ENCODE data around the gene TSTD2. TPM values are rescaled to one million over a fixed set of nuclear protein-coding genes. Genes with fewer than 3 reads are reported as not detected.
A peak's percentile ranks its signal among the peaks of the same experiment; 100 is the strongest.

TSTD2 gene
- polyA plus RNA-seq, 3 donors, result 1.2 to 11.4 (median 2.4) TPM

DNA sequence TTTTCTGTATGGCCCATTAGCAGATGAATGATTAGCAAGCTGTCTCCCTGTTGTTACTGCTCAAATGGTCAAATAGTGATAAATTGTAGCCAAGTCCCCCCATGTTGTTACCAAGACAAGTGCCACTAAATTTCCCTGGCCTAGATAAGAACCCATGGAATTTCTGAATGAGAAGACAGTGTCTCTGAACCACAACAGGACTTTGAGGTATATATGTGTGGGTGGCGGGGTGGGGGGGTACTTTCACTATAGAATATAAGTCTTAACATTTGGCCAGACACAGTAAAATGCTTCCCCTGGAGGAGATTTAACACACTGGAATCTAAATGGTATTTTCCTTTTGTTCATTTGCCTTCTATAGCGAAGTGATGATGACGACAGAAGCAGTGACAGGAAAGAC lies 35.3 kb upstream of the TSTD2 start:
- DNase-seq, result no peak
- Histone ChIP-seq H3K79me2 (ENCODE audit: insufficient read depth, low read length) (no peaks in the 10 kb centered on the region), H3K4me1 (ENCODE audit: control insufficient read depth in 1 of 2, insufficient read depth in 2 of 2, low read length in 2 of 2) (peaks cover 2 to 8% of the 10 kb centered on the region in 2 donors), H3K9ac (ENCODE audit: insufficient read depth, low read length, poor library complexity, severe bottlenecking) (no peak overlapping the region), H3K27ac (ENCODE audit: low read depth in 1 of 2, low read length in 2 of 2) (no peak overlapping the region), H4K20me1 (ENCODE audit: insufficient read depth, low read length) (no peaks in the 10 kb centered on the region), H3K9me3 (replicated peaks in 1 of 2; ENCODE audit: control insufficient read depth in 1 of 2, insufficient read depth in 1 of 2, low read length in 2 of 2) (no peaks in the 10 kb centered on the region), H3K4me3 (replicated peaks in 1 of 3; ENCODE audit: low read depth in 2 of 3, low read length in 3 of 3) (no peak overlapping the region), H3K27me3 (ENCODE audit: control insufficient read depth in 2 of 2, insufficient read depth in 2 of 2, low read length in 2 of 2) (no peaks in the 10 kb centered on the region), H3K4me2 (replicated peaks; ENCODE audit: extremely low read depth, low read length, poor library complexity, severe bottlenecking) (no peak overlapping the region), H2AFZ (ENCODE audit: insufficient read depth, low read depth, low read length, poor library complexity, severe bottlenecking) (no peak overlapping the region), H3K36me3 (replicated peaks in 1 of 2; ENCODE audit: control insufficient read depth in 1 of 2, insufficient read depth in 2 of 2, low read length in 2 of 2) (peaks cover 94 to 100% of the 10 kb centered on the region in 2 donors)
- Mint-ChIP-seq H3K4me3 (no peak overlapping the region), H3K27me3 (ENCODE audit: low read depth in 3 of 3) (no peaks in the 10 kb centered on the region), H3K9me3 (peaks cover 0 to 3% (median 0%) of the 10 kb centered on the region in 7 donors), H3K36me3 (peaks cover 85 to 98% of the 10 kb centered on the region in 2 donors), H3K27ac (no peak overlapping the region), H3K4me1 (peaks cover 10% of the 10 kb centered on the region)
- TF ChIP-seq, protein P1, sequence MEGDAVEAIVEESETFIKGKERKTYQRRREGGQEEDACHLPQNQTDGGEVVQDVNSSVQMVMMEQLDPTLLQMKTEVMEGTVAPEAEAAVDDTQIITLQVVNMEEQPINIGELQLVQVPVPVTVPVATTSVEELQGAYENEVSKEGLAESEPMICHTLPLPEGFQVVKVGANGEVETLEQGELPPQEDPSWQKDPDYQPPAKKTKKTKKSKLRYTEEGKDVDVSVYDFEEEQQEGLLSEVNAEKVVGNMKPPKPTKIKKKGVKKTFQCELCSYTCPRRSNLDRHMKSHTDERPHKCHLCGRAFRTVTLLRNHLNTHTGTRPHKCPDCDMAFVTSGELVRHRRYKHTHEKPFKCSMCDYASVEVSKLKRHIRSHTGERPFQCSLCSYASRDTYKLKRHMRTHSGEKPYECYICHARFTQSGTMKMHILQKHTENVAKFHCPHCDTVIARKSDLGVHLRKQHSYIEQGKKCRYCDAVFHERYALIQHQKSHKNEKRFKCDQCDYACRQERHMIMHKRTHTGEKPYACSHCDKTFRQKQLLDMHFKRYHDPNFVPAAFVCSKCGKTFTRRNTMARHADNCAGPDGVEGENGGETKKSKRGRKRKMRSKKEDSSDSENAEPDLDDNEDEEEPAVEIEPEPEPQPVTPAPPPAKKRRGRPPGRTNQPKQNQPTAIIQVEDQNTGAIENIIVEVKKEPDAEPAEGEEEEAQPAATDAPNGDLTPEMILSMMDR (IDR thresholded peaks at IDR 0.05), result no peak
- WGBS (ENCODE audit: insufficient coverage), result no CpG with 5 or more reads among the region's 3 CpGs
- intact Hi-C loops (cut with micrococcal nuclease), result no loop called here

DNA sequence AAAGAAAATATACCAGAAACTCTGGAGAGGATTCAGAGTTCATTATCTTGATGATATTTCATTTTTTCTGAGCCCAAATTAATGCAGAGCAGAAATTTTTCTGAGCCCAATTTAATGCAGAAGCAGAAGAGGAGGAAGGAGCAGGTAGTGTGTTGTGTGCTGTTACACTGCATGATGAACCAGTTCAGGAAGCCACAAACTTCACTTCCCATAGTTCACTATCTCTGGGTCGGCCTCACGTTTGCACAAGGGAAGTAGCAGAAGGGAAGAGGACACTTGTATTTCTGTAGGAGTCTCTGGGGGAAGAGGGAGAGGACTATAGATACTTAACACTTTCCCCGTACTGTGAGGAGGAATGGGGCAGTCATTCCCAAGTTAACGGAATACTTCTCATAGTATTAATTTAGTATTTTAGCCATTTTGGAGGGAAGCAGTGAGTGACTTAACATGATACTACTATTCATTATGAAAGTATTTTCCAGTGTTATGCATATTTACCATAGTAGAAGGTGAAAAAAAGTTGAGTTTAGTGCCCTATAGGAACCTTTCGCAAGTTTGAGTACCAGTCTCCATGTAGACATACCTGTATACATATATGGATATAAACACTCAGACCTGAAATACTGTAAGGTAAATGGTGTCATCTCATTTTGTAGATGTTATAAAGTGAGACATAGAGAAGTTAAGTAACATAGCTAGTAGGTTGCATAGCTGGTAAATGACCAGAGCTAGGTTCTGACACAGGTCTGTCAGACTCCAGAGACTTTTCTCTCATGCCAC lies 33.9 kb upstream of the TSTD2 start:
- WGBS (ENCODE audit: insufficient coverage), result no CpG with 5 or more reads among the region's 5 CpGs
- H3K27me3 Mint-ChIP-seq (ENCODE audit: low read depth in 3 of 3), result no peaks in the 10 kb centered on the region
- no peaks in the 10 kb centered on the region for H3K9me3 ChIP-seq (replicated peaks in 1 of 2; ENCODE audit: control insufficient read depth in 1 of 2, insufficient read depth in 1 of 2, low read length in 2 of 2)
- no peak overlapping the region for H3K4me3 ChIP-seq (replicated peaks in 1 of 3; ENCODE audit: low read depth in 2 of 3, low read length in 3 of 3)
- H3K4me2 ChIP-seq (replicated peaks; ENCODE audit: extremely low read depth, low read length, poor library complexity, severe bottlenecking), result no peak overlapping the region
- H3K9me3 Mint-ChIP-seq, result peaks cover 0 to 3% (median 0%) of the 10 kb centered on the region in 7 donors
- peaks cover 93 to 100% of the 10 kb centered on the region in 2 donors for H3K36me3 ChIP-seq (replicated peaks in 1 of 2; ENCODE audit: control insufficient read depth in 1 of 2, insufficient read depth in 2 of 2, low read length in 2 of 2)
- TF ChIP-seq, protein P1 (IDR thresholded peaks at IDR 0.05), result no peak
- peaks cover 2 to 8% of the 10 kb centered on the region in 2 donors for H3K4me1 ChIP-seq (ENCODE audit: control insufficient read depth in 1 of 2, insufficient read depth in 2 of 2, low read length in 2 of 2)
- peaks cover 87 to 98% of the 10 kb centered on the region in 2 donors for H3K36me3 Mint-ChIP-seq
- H3K27ac ChIP-seq (ENCODE audit: low read depth in 1 of 2, low read length in 2 of 2), result peak overlapping the region in 1 of 2 donors; percentile 49
- H3K4me3 Mint-ChIP-seq, result no peak overlapping the region
- H3K79me2 ChIP-seq (ENCODE audit: insufficient read depth, low read length), result no peaks in the 10 kb centered on the region
- peaks cover 10% of the 10 kb centered on the region for H3K4me1 Mint-ChIP-seq
- peak overlapping the region in 3 of 7 donors; percentile 17 to 58 (median 41) for H3K27ac Mint-ChIP-seq
- H4K20me1 ChIP-seq (ENCODE audit: insufficient read depth, low read length), result no peaks in the 10 kb centered on the region
- peak in 2 of 3 donors; percentile 3 to 11 for DNase-seq
- H3K27me3 ChIP-seq (ENCODE audit: control insufficient read depth in 2 of 2, insufficient read depth in 2 of 2, low read length in 2 of 2), result no peaks in the 10 kb centered on the region
- intact Hi-C loops (cut with micrococcal nuclease), result no loop called here
- H2AFZ ChIP-seq (ENCODE audit: insufficient read depth, low read depth, low read length, poor library complexity, severe bottlenecking), result no peak overlapping the region
- no peak overlapping the region for H3K9ac ChIP-seq (ENCODE audit: insufficient read depth, low read length, poor library complexity, severe bottlenecking)
